ENCODE results near the gene ABL1. TPM values are rescaled to one million over a fixed set of nuclear protein-coding genes. Genes with fewer than 3 reads are reported as not detected.

Gene ABL1
- total RNA-seq, 6 experiments from 2014 or later, result 56.0 to 63.5 (median 62.8) TPM

DNA sequence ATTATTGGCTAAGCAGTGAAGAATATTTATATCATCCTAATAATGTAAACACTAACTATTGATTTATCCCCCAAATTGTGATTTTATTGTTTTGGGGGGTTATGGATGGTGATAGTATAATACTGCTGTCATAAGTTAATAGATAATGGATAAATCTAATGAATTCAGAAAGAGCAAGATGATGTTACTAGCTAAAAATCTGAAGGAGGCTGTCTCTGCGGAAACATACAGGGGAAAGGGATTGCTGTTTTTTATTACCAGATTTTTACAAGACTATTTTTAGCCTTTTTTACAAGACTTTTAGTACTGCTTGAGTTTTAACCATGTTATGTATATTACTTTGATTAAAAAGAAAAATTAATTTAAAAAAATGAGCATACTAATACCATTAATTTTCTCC, 5.3 kb upstream of the ABL1 start:
- Mint-ChIP-seq H3K27me3 (ENCODE audit: insufficient read depth) (no peaks in the 10 kb centered on the region; the same call in 1 of the 2 replicates), H3K4me1 (ENCODE audit: low read depth) (peaks cover 39% of the 10 kb centered on the region), H3K36me3 (ENCODE audit: low read depth) (peaks cover 14% of the 10 kb centered on the region), H3K4me3 (no peak overlapping the region), H3K27ac (no peak overlapping the region), H3K9me3 (peaks cover 13% of the 10 kb centered on the region)
- DNase-seq, result no peak
- TF ChIP-seq, protein P1, sequence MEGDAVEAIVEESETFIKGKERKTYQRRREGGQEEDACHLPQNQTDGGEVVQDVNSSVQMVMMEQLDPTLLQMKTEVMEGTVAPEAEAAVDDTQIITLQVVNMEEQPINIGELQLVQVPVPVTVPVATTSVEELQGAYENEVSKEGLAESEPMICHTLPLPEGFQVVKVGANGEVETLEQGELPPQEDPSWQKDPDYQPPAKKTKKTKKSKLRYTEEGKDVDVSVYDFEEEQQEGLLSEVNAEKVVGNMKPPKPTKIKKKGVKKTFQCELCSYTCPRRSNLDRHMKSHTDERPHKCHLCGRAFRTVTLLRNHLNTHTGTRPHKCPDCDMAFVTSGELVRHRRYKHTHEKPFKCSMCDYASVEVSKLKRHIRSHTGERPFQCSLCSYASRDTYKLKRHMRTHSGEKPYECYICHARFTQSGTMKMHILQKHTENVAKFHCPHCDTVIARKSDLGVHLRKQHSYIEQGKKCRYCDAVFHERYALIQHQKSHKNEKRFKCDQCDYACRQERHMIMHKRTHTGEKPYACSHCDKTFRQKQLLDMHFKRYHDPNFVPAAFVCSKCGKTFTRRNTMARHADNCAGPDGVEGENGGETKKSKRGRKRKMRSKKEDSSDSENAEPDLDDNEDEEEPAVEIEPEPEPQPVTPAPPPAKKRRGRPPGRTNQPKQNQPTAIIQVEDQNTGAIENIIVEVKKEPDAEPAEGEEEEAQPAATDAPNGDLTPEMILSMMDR (IDR thresholded peaks at IDR 0.05), result no peak

DNA sequence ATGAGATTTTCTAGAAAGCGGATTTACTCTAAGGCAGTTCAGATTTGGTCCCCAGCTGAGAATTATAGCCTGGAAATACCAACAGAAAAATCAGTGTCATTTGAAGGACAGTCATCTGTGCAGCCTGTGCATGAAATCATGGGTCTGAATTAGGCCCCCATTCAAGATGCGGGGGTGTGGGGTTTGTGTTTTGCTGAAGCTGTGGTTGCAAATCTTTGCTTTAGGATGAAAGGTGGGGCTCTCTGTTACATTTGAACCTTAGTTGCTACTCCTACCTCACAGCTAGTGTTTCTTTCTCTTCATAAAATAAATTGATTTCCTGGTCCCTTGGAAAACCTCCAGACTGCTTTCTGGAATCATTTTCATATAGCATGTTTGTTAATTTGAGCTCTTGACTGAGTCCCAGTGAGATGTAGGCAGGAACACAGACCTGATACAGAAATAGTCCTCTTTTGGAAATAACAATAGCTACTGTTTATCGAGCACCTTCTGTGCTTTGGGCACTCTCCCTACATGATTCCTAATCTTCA, 4.8 kb upstream of the ABL1 start:
- TF ChIP-seq, protein P1 (IDR thresholded peaks at IDR 0.05), result no peak
- Mint-ChIP-seq H3K9me3 (peaks cover 13% of the 10 kb centered on the region), H3K4me3 (no peak overlapping the region), H3K4me1 (ENCODE audit: low read depth) (peaks cover 34% of the 10 kb centered on the region), H3K27ac (no peak overlapping the region), H3K27me3 (ENCODE audit: insufficient read depth) (no peaks in the 10 kb centered on the region; the same call in 1 of the 2 replicates), H3K36me3 (ENCODE audit: low read depth) (peaks cover 14% of the 10 kb centered on the region)
- DNase-seq, result no peak

DNA sequence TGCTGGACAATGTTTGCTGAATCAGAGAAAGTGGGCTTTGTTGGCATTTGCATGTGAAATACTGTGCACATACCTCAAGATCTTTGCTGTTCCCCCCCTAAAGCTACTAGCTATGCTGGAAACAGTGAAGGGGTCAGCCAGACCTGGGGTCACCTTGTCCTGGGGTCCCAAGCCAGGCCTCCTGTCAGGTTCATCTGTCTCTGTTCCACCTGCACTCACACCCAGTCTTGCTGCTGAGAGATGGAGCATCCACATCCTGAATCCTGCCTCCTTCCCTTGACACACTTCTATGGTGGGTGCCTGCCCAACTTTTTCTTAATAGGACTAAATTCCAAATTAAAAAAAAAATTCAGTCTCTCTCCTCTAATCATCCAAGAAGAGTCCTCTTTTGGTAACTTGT, 4.0 kb upstream of the ABL1 start:
- H3K27ac Mint-ChIP-seq, result no peak overlapping the region
- TF ChIP-seq, protein P1 (IDR thresholded peaks at IDR 0.05), result no peak
- peaks cover 13% of the 10 kb centered on the region for H3K9me3 Mint-ChIP-seq
- peaks cover 26% of the 10 kb centered on the region for H3K4me1 Mint-ChIP-seq (ENCODE audit: low read depth)
- no peak for DNase-seq
- no peaks in the 10 kb centered on the region; the same call in 1 of the 2 replicates for H3K27me3 Mint-ChIP-seq (ENCODE audit: insufficient read depth)
- H3K4me3 Mint-ChIP-seq, result no peak overlapping the region
- H3K36me3 Mint-ChIP-seq (ENCODE audit: low read depth), result peaks cover 22% of the 10 kb centered on the region

DNA sequence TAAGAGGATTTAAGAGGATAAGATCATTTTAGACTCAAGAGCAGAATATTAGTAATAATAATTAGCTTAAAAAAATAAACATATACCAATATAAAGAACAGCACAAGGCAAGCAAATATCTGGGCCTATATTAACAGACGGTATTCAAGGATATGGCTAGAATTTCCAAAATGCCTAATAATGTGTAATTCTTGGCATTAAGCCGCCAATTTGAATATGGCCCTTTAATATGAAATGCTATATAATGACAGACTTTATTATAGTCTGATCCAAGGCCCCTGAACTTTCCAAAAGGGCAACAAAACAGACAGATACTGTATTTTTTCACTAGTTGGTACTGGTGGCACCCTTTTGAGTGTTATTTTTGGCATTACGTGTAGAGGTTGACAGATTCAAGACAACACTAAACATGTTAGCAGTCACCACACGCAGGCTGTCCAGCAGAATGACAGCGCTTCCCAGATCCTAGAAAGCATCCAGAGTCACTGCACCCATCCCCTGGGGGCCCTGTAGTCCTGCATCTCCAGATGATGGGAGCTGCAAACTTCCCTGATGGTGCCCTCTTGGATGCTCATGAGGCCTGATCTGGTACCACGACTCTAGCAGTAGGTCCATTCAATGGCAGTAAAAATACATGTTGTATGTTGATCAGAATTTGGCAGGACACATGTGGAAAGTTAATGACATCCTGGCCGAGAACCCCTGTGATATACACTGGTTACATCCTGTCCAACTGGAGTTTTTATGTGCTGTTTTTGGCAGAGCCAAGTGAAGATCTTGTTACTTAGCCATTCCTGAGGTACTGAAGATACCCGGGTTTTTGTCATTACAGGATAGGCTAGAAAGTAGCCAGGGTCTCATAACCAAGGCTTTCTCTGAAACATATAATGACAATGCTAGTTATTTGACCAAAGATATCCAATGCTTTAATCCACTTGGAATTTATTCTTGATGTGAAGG, 1.7 kb upstream of the ABL1 start:
- no peak overlapping the region; the same call in 1 of the 2 replicates for H3K4me3 Mint-ChIP-seq
- H3K36me3 Mint-ChIP-seq (ENCODE audit: low read depth), result peaks cover 21% of the 10 kb centered on the region
- H3K9me3 Mint-ChIP-seq, result peaks cover 7% of the 10 kb centered on the region
- peak overlapping the region; percentile 95 for H3K27ac Mint-ChIP-seq
- peaks cover 44% of the 10 kb centered on the region for H3K4me1 Mint-ChIP-seq (ENCODE audit: low read depth)
- peak; percentile 26 for DNase-seq
- H3K27me3 Mint-ChIP-seq (ENCODE audit: insufficient read depth), result no peaks in the 10 kb centered on the region; the same call in 1 of the 2 replicates
- TF ChIP-seq, protein P1 (IDR thresholded peaks at IDR 0.05), result no peak

DNA sequence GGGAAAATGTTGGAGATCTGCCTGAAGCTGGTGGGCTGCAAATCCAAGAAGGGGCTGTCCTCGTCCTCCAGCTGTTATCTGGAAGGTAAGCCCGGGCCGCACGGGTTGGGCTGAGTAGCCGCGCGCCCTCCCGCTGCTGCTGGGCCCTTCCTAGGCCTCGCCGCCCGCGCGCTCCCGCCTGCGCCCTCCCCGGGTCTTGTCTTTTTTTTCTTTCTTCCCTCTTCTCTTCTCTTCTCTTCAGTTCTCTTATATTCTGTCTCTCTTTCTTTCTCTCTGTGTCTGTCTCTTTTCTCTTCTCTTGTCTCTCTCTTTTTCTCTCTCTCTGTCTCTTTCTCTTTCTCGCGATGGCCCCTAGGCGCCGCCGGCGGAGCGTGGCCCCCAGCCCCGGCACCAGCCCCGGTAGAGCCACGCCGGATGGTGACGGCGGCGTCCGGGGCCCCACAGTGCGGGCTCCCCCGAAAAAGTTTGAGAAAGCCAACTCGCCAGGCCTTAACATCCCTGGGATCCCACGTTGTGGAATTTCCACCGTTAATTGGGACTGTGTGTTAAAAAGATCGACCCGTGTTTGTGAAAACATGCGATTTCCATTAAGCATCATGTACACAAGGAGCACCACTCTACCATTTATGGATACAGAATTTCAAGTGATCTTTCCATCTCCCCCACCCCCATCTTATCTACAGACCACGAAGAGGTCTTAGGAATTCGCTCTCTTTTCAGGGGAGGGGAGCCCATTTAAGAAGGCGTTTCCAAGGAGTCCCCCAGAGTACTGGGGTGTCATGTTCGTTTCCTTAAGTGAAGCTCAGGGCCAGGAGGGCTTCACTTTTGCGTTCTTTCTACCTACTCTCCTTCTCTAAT, 616 bp downstream of the ABL1 start:
- no peaks in the 10 kb centered on the region for H3K9me3 Mint-ChIP-seq
- H3K27me3 Mint-ChIP-seq (ENCODE audit: insufficient read depth), result no peaks in the 10 kb centered on the region; the same call in 1 of the 2 replicates
- H3K4me3 Mint-ChIP-seq, result peak overlapping the region; percentile 97
- peaks cover 62% of the 10 kb centered on the region for H3K4me1 Mint-ChIP-seq (ENCODE audit: low read depth)
- DNase-seq, result no peak
- TF ChIP-seq, protein P1 (IDR thresholded peaks at IDR 0.05), result no peak
- peak overlapping the region; percentile 99 for H3K27ac Mint-ChIP-seq
- H3K36me3 Mint-ChIP-seq (ENCODE audit: low read depth), result peaks cover 14% of the 10 kb centered on the region; the same call in 1 of the 2 replicates
